HG03196 (cell line): ENCODE data around the gene EMC9.
"Not testable (repeated sequence)": the region's sequence is repeated elsewhere in the genome, so short reads cannot be mapped to it uniquely, and the experiment has no call there.

Source experiments
- ATAC-seq: cut with Tn5 transposase; IDR thresholded peaks from one replicate; pipeline ENCODE4 v1.9.1; 2021; ENCODE audit not compliant: unreplicated experiment

The EMC9 gene

GRCh38 chr14:24110523-24110922 lies 30.9 kb downstream of the EMC9 start:
- no peak for ATAC-seq

- no peak for ATAC-seq
These were observed 31.3 kb downstream of the EMC9 start for GRCh38 chr14:24110060-24110459.

GRCh38 chr14:24108336-24108874 lies 33.0 kb downstream of the EMC9 start:
- no peak for ATAC-seq

GRCh38 chr14:24106672-24107271 lies 34.6 kb downstream of the EMC9 start:
- ATAC-seq: no peak

- ATAC-seq: not testable (repeated sequence)
These were observed 35.7 kb downstream of the EMC9 start for GRCh38 chr14:24105609-24106239.

- no peak for ATAC-seq
These were observed 37.9 kb downstream of the EMC9 start for GRCh38 chr14:24103451-24103850.

- ATAC-seq: no peak
These were observed 38.9 kb downstream of the EMC9 start for GRCh38 chr14:24102357-24103048.

- no peak for ATAC-seq
These were observed 40.4 kb downstream of the EMC9 start for GRCh38 chr14:24100982-24101494.

GRCh38 chr14:24100197-24100981 lies 41.0 kb downstream of the EMC9 start:
- ATAC-seq: no peak

- ATAC-seq: no peak
These were observed 42.2 kb downstream of the EMC9 start for GRCh38 chr14:24098927-24099813.

GRCh38 chr14:24098229-24098926 lies 43.0 kb downstream of the EMC9 start:
- no peak for ATAC-seq

- no peak for ATAC-seq
These were observed 44.7 kb downstream of the EMC9 start for GRCh38 chr14:24096545-24097181.

GRCh38 chr14:24095271-24096068 lies 45.9 kb downstream of the EMC9 start:
- peak; percentile 61 for ATAC-seq

- no peak for ATAC-seq
These were observed 46.5 kb downstream of the EMC9 start for GRCh38 chr14:24094841-24095270.

GRCh38 chr14:24093901-24094840 lies 47.2 kb downstream of the EMC9 start, which contains the start of gene PCK2:
TSS of gene PCK2 (plus strand) at chr14:24094311. CDS start at chr14:24094406, 95 bp downstream.
- peak; percentile 51 for ATAC-seq

- no peak for ATAC-seq
These were observed 48.0 kb downstream of the EMC9 start for GRCh38 chr14:24093207-24093900.
